NCI-H2081 (cell line): ENCODE measurements around the gene TAF11L14.
"Not testable (repeated sequence)": the region's sequence is repeated elsewhere in the genome, so short reads cannot be mapped to it uniquely, and the experiment has no call there.

Experiments
- DNase-seq, 2 experiments: peaks; one replicate each; lab custom pipeline; 2025; lab: John Stamatoyannopoulos, UW

TAF11L14 gene

DNA sequence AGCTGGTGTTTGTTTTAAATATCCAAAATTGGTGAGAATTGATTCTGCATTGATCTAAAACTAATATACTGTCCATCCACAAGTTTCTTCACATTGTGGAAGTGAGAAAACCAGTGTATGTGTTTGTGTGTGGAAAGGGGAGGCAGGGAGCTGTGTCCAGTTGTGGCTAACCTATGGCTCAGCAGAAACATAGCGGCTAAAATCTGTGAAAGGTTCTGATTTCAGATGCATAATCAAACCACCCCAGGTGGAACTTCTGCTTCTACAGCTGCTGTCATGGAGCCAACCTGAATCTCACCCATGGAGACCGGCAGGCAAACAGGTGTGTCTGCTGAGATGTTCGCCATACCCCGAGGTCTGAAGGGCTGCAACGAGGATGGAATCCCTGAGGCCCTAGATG is at the start of gene TAF11L14:
Gene TAF11L14 (plus strand): TSS at position 301 of the 400 bp plus-strand sequence.
- no peak for DNase-seq

DNA sequence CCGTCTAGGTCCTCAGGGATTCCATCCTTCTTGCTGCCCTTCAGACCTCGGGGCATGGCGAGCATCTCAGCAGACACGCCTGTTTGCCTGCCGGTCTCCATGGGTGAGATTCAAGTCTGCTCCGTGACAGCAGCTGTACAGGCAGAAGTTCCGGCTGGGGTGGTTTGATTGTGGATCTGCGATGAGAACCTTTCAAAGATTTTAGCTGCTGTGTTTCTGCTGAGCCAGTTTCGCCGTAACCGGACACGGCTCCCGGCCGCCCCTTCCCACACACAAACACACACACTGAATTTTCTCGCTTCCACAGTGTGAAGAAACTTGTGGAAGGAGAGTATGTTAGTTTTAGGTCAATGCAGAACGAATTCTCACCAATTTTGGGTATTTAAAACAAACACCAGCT is 48.6 kb upstream of the TAF11L14 start, which contains the start of gene TAF11L7:
Gene TAF11L7 (minus strand): TSS at position 101 of the 400 bp plus-strand sequence.
- not testable (repeated sequence) for DNase-seq

DNA sequence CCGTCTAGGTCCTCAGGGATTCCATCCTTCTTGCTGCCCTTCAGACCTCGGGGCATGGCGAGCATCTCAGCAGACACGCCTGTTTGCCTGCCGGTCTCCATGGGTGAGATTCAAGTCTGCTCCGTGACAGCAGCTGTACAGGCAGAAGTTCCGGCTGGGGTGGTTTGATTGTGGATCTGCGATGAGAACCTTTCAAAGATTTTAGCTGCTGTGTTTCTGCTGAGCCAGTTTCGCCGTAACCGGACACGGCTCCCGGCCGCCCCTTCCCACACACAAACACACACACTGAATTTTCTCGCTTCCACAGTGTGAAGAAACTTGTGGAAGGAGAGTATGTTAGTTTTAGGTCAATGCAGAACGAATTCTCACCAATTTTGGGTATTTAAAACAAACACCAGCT is 43.4 kb upstream of the TAF11L14 start, which contains the start of gene TAF11L8:
Gene TAF11L8 (minus strand): TSS at position 101 of the 400 bp plus-strand sequence.
- DNase-seq: not testable (repeated sequence)

DNA sequence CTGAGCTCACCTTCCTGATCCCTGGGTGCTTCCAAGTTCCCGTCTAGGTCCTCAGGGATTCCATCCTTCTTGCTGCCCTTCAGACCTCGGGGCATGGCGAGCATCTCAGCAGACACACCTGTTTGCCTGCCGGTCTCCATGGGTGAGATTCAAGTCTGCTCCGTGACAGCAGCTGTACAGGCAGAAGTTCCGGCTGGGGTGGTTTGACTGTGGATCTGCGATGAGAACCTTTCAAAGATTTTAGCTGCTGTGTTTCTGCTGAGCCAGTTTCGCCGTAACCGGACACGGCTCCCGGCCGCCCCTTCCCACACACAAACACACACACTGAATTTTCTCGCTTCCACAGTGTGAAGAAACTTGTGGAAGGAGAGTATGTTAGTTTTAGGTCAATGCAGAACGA is 40.0 kb upstream of the TAF11L14 start, which contains the start of gene TAF11L9:
Gene TAF11L9 (minus strand): TSS at position 140 of the 400 bp plus-strand sequence.
- DNase-seq: not testable (repeated sequence)

DNA sequence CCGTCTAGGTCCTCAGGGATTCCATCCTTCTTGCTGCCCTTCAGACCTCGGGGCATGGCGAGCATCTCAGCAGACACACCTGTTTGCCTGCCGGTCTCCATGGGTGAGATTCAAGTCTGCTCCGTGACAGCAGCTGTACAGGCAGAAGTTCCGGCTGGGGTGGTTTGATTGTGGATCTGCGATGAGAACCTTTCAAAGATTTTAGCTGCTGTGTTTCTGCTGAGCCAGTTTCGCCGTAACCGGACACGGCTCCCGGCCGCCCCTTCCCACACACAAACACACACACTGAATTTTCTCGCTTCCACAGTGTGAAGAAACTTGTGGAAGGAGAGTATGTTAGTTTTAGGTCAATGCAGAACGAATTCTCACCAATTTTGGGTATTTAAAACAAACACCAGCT is 36.5 kb upstream of the TAF11L14 start, which contains the start of gene TAF11L10:
Gene TAF11L10 (minus strand): TSS at position 101 of the 400 bp plus-strand sequence.
- not testable (repeated sequence) for DNase-seq

DNA sequence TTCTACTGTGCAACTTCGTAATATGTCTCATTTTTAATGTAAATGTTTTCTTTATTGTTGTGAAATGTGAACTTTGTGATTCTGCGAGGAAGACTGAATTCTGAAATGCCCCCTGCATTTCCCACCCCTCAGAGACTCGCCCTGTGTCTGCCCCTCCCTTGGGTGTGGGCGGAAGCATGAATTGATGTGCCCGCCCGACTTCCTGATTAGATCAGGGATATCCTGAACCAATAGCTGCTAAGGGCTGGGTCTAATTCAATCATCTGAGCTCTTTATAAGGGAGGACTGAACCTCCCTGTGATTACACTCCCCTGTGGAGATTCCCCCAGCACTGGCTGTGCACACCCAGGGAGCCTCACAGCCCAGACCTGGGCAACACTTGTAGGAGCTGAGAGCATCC is 30.4 kb upstream of the TAF11L14 start, which contains the start of gene TAF11L11:
Gene TAF11L11 (plus strand): TSS at position 304 of the 400 bp plus-strand sequence.
- DNase-seq: not testable (repeated sequence)

DNA sequence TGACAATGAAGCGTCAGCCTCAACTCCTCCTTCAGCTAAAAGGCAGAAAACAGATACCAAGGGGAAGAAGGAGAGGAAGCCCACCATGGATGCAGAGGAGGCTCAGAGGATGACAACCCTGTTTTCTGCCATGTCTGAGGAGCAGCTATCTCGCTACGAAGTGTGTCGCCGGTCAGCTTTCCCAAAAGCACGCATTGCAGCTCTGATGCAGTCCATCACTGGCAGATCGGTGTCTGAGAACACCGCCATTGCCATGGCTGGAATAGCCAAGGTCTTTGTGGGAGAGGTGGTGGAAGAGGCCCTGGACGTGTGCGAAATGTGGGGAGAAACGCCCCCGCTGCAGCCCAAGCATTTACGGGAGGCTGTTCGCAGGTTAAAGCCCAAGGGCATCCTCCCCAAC is 29.3 kb upstream of the TAF11L14 start:
- DNase-seq: no peak

DNA sequence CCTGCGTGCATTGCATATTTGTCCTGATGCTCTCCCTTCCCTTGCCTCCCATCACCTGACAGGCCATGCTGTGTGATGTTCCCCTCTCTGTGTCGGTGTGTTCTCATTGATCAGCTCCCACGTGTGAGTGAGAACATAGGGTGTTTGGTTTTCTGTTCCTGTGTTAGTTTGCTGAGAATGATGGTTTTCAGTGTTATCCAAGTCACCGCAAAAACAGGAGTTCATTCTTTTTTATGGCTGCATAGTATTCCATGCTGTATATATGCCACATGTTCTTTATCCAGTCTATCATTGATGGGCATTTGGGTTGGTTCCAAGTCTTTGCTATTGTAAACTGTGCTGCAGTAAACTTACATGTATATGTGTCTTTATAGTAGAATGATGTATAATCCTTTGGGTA is 26.8 kb upstream of the TAF11L14 start:
- DNase-seq: not testable (repeated sequence)

DNA sequence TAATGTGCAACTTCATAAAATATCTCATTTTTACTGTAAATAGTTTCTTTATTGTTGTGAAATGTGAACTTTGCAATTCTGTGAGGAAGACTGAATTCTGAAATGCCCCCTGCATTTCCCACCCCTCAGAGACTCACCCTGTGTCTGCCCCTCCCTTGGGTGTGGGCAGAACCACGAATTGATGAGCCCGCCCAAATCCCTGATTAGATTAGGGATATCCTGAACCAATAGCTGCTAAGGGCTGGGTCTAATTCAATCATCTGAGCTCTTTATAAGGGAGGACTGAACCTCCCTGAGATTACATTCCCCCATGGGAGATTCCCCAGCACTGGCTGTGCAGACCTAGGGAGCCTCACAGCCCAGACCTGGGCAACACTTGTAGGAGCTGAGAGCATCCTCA is 24.2 kb upstream of the TAF11L14 start, which contains the start of gene TAF11L12:
Gene TAF11L12 (plus strand): TSS at position 301 of the 400 bp plus-strand sequence.
- not testable (repeated sequence) for DNase-seq

DNA sequence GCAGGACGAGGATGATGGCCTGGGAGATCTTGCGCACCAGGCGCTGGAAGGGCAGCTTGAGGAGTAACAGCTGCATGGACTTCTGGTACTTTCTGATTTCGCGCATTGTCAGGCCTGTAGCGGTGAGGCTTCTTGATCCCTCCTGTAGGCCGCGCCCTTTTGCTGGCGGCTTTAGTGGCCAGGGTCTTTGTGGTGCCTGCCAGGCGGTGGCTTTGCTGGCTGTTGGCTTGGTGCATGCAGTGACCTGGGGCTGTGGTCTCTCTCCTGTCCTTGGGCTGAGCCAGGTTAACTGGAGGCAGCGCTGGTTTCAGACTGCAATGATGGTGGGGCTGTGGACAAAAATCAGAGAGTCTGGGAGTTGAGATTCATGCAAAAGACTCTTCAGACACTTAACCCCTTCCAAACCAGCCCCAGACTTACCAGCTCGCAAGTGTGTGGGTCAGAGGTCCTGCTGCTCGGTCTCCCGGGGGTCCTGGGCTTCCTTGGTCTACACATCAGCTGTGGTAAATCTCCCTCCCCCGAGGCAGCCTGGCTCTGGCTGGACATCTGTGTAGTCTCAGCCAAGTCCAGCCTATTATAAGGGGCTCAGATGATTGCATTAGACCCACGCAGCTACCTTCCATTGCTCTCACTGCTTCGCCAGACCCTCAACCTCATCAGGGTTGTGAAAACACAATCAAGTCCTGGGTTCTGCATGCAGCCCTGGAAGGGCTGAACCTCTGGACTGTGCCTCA is 19.2 kb upstream of the TAF11L14 start:
- DNase-seq: no peak

DNA sequence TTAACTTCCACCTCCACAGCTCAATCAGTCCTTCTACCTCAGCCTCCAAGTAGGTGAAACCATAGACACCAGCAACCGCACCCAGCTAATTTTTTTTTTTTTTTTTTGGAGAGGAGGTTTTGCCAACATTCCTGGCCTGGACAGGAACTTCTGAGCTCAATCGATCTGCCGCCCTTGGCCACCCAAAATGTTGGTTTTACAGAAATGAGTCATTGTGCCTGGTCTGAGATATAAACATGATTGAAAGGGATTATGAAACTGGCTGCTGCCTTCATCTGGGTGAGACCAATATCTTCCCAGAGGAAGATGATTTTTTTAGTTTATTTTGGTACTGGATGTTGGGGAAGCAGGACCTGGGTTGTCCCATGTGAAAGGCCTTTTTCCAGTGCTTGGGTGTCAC is 14.9 kb upstream of the TAF11L14 start:
- no peak for DNase-seq

DNA sequence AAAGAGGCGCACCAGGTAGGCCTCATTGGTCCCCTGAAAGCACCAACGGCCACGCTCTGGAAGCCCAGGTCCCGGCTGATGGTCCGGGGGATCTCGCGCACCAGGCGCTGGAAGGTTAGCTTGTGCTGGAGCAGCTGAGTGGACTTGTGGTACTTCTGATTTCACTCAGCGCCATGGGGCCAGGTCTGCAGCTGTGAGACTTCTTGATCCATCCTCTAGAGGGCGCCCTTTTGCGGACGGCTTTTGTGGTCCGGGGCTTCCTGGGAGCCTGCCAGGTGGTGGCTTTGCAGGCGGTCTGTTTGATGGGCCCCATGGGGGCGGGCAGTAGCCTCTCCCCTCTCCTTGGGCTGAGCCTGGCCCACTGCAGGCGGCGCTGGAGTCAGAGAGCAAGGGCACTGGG is 13.6 kb upstream of the TAF11L14 start:
- DNase-seq: no peak

DNA sequence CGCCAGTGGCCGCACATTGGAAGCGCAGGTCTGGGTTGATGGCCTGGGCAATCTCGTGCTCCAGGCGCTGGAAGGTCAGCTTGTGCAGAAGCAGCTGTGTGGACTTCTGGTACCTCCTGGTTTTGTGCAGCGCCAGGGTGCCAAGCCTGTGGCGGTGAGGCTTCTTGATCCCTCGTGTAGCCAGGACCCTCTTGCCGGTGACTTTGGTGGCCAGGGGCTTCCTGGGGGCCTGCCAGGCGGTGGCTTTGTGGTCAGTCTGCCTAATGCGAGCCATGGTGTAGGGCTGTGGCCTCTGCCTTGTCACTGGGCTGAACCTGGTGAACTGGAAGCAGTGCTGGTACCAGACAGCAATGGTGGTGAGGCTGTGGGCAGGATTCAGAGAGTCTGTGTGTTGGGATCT is 8.6 kb upstream of the TAF11L14 start:
- DNase-seq: no peak

DNA sequence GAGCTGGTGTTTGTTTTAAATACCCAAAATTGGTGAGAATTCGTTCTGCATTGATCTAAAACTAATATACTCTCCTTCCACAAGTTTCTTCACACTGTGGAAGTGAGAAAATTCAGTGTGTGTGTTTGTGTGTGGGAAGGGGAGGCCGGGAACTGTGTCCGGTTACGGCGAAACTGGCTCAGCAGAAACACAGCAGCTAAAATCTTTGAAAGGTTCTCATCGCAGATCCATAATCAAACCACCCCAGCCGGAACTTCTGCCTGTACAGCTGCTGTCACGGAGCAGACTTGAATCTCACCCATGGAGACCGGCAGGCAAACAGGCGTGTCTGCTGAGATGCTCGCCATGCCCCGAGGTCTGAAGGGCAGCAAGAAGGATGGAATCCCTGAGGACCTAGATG is 2.5 kb upstream of the TAF11L14 start, which contains the start of gene TAF11L13:
Gene TAF11L13 (plus strand): TSS at position 301 of the 400 bp plus-strand sequence.
- DNase-seq: not testable (repeated sequence)

DNA sequence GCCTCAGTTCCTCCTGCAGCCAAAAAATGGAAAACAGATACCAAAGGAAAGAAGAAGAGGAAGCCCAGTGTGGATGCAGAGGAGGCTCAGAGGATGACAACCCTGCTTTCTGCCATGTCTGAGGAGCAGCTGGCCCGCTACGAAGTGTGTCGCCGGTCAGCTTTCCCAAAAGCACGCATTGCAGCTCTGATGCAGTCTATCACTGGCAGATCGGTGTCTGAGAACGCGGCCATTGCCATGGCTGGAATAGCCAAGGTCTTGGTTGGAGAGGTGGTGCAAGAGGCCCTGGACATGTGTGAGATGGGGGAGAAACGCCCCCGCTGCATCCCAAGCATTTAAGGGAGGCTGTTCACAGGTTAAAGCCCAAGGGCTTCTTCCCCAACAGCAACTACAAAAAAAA is 15.0 kb downstream of the TAF11L14 start:
- not testable (repeated sequence) for DNase-seq

DNA sequence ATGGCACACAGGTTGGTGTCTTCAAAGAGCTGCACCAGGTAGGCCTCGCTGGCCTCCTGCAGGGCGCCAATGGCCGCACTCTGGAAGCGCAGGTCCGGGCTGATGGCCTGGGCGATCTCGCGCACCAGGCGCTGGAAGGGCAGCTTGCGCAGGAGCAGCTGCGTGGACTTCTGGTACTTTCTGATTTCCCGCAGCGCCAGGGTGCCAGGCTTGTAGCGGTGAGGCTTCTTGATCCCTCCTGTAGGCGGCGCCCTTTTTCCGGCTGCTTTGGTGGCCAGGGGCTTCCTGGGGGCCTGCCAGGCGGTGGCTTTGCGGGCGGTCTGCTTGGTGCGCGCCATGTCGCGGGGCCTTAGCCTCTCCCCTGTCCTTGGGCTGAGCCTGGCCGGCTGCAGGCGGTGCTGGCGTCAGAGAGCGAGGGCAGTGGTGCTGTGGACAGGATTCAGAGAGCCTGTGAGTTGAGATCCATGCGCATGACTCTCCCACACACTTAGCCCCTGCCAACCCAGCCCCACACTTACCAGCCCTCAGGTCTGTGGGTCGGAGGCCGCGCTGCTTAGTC is 21.0 kb downstream of the TAF11L14 start:
- DNase-seq: not testable (repeated sequence)

DNA sequence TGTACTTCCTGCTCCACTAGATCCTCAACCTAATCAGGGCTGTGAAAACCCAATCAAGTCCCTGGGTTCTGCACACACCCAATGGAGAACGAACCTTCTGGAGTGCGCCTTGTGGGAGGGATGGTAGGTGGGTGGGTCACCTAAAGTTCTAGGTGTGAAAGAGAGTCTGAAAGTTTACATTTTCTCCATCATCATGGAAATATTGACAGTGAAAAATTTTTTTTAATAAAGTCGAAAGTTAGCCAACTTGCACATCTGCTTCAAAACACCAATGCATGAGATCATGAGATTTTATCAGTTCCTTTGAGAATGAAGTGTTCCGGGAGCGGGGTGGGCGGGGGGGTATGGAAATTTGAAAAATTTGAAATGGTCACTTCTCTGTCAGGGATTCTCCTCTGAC is 21.7 kb downstream of the TAF11L14 start:
- DNase-seq: no peak

DNA sequence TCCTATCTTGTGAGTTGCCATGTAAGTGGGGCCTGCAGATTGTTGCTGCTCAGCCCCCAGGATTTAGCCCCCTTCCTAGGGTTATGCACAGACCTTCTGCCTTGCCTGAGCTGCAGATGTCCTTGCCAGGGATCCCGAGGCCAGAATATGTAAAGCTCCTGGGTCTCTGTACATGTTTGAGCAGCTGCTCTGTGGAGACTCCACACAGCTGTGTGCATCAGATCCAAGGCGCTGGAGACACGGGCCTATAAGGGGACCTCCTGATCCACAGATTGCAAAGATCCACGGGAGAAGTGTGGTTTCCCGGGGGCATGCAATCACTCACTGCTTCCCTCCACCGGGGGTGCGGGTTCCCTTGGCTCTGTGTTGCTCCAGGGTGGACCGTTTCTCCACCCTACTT is 28.9 kb downstream of the TAF11L14 start:
- DNase-seq: no peak

DNA sequence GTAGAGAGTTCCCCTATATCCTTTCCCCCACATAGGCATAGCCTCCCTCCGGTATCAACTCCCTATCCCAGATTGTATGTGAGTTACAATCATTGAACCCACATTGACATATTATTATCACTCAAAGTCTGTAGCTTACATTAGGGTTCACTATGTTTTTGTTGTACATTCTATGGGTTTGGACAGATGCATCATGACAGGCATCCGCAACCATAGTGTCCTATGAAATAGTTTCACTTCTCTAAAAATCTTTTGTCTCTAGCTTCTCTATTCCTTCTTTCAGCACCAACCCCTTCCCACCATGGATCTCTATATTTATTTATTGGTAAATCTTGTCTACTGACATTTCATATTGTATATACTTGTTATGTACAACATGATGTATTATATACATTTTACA is 31.6 kb downstream of the TAF11L14 start:
- no peak for DNase-seq

DNA sequence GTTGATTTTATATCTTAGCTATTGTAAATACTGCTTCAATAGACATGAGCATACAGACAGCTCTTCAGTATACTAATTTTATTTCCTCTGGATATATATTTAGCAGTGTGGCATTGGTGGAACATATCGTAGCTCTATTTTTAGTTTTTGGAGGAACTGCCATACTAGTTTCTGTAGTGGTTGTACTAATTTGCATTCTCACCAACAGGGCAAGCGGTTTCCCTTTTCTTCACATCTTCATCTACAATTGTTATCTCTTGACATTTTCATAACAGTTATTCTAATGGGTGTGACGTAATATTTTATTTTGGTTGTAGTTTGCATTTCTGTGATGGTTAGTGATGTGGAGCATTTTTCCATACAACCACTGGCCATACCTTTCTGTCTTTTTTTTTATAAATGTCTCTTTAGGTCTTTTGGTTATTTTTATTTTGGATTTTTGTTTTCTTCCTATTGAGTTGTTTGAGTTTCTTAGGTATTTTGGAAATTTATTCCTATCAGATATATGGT is 32.5 kb downstream of the TAF11L14 start:
- no peak for DNase-seq

DNA sequence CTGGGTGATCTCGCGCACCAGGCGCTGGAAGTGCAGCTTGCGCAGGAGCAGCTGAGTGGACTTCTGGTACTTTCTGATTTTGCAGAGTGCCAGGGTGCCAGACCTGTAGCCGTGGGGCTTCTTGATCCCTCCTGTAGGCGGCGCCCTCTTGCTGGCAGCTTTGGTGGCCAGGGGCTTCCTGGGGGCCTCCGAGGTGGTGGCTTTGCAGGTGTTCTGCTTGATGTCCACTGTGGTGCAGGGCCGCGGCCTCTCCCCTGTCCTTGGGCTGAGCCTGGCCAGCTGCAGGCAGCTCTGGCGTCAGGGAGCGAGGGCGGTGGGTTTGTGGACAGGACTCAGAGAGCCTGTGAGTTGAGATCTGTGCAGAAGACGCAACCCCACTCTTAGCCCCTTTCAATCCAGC is 36.1 kb downstream of the TAF11L14 start:
- DNase-seq: no peak

DNA sequence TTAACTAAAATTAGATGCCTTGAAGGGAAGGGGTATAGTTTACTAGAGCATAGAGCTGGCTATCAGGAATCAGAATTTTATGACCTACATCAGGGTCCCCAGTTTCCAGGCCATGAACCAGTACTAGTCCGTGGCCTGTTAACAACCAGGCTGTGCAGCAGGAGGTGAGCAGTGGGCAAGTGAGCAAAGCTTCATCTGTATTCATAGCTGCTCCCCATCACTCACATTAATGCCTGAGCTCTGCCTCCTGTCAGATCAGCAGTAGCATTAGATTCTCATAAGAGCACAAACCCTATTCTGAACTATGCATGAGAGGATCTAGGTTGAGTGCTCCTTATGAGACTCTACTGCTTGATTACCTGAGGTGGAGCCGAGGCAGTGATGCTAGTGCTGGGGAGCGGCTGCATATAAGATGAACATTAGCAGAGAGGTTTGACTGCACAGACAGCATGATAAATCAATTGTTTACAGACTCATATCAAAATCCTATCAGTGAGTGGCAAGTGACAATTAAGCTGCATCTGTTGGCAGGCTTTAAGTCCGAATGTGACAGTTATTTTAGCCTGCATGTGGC is 44.6 kb downstream of the TAF11L14 start:
- no peak for DNase-seq
